ENCODE measurements around the gene PLPP7. TPM values are rescaled to one million over a fixed set of nuclear protein-coding genes. Genes with fewer than 3 reads are reported as not detected.

Gene PLPP7
- total RNA-seq, 2 experiments from 2014 or later = 0.11 to 0.16 TPM

DNA sequence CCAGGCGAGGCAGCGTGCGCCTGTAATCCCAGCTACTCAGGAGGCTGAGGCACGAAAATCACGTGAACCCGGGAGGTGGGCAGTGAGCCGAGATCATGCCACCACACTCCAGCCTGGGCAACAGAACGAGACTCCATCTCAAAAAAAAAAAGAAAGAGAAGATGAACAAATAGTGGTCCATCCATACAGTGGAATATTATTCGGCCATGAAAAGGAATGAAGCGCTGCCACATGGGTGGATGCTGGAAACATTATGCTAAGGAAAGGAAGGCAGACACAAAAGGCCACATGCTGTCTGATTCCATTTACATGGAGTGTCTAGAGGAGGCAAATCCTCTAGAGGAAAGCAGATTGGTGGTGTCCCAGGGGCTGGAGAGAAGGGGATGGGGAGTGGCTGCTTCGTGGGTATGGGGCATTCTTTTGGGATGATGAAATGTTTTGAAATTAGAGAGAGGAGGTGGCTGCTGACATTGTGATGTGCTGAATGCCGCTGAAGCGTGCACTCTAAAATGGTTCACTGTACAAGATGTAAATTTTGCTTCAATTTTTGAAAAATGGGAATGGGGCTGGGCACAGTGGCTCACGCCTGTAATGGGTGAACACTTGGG, 17.0 kb downstream of the PLPP7 start:
- Histone ChIP-seq H3K4me2 (ENCODE audit: low read length) (no peak overlapping the region), H3K27ac (ENCODE audit: low read depth, low read length, poor library complexity, severe bottlenecking) (no peak overlapping the region)
- intact Hi-C loops (cut with micrococcal nuclease; ENCODE audit: unreplicated experiment) = no loop called here

DNA sequence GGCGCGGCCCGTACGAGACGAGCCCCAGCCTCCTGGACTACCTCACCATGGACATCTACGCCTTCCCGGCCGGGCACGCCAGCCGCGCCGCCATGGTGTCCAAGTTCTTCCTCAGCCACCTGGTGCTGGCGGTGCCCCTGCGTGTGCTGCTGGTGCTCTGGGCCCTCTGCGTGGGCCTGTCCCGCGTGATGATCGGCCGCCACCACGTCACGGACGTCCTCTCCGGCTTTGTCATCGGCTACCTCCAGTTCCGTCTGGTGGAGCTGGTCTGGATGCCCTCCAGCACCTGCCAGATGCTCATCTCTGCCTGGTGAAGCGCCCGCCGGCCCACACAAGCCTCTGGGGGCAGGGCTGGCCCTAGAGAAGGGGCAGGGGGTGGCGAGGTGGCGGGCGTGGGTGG, 18.5 kb downstream of the PLPP7 start:
- Histone ChIP-seq H2AFZ (ENCODE audit: low read length) (no peak overlapping the region), H3K27ac (ENCODE audit: low read depth, low read length, poor library complexity, severe bottlenecking) (no peak overlapping the region), H3K36me3 (ENCODE audit: insufficient read depth, low read length) (no peaks in the 10 kb centered on the region), H3K4me1 (ENCODE audit: insufficient read depth, low read length, poor library complexity, severe bottlenecking) (no peaks in the 10 kb centered on the region), H3K79me2 (ENCODE audit: insufficient read depth, low read depth, low read length) (no peaks in the 10 kb centered on the region), H3K4me3 (ENCODE audit: low read depth, low read length, poor library complexity, severe bottlenecking) (no peak overlapping the region), H3K9me2 (ENCODE audit: insufficient read depth, low read length) (no peaks in the 10 kb centered on the region), H3K4me2 (ENCODE audit: low read length) (no peak overlapping the region), H3K9me3 (ENCODE audit: low read length) (no peaks in the 10 kb centered on the region), H4K20me1 (ENCODE audit: insufficient read depth, low read length) (no peaks in the 10 kb centered on the region)
- TF ChIP-seq, protein P1, sequence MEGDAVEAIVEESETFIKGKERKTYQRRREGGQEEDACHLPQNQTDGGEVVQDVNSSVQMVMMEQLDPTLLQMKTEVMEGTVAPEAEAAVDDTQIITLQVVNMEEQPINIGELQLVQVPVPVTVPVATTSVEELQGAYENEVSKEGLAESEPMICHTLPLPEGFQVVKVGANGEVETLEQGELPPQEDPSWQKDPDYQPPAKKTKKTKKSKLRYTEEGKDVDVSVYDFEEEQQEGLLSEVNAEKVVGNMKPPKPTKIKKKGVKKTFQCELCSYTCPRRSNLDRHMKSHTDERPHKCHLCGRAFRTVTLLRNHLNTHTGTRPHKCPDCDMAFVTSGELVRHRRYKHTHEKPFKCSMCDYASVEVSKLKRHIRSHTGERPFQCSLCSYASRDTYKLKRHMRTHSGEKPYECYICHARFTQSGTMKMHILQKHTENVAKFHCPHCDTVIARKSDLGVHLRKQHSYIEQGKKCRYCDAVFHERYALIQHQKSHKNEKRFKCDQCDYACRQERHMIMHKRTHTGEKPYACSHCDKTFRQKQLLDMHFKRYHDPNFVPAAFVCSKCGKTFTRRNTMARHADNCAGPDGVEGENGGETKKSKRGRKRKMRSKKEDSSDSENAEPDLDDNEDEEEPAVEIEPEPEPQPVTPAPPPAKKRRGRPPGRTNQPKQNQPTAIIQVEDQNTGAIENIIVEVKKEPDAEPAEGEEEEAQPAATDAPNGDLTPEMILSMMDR (conservative IDR thresholded peaks at IDR 0.05; ENCODE audit: low read length) = no peak
- TF ChIP-seq EZH2phosphoT487 (IDR thresholded peaks at IDR 0.05; ENCODE audit: borderline replicate concordance, low read depth, low read length) = no peak
- no peak for DNase-seq (ENCODE audit: low spot score)
- intact Hi-C loops (cut with micrococcal nuclease; ENCODE audit: unreplicated experiment) = no loop called here
- CTCF ChIA-PET (ENCODE audit: unreplicated experiment) = no interaction called here
- POLR2A ChIA-PET = no interaction called here
- BruUV-seq (replicated peaks) = no TSS peak

More for the DNA sequence above, 17.0 kb downstream of the PLPP7 start:
- ChIA-PET CTCF (ENCODE audit: unreplicated experiment) (no interaction called here), POLR2A (interaction anchor here (0.7 kb wide), 1 partner anchor 55 kb away, joined by 7 read pairs; no protein-coding TSS in a partner anchor)
- Histone ChIP-seq H4K20me1 (ENCODE audit: insufficient read depth, low read length) (no peaks in the 10 kb centered on the region), H3K4me3 (ENCODE audit: low read depth, low read length, poor library complexity, severe bottlenecking) (no peak overlapping the region), H3K9me3 (ENCODE audit: low read length) (no peaks in the 10 kb centered on the region), H3K9me2 (ENCODE audit: insufficient read depth, low read length) (no peaks in the 10 kb centered on the region), H3K4me1 (ENCODE audit: insufficient read depth, low read length, poor library complexity, severe bottlenecking) (no peaks in the 10 kb centered on the region), H3K36me3 (ENCODE audit: insufficient read depth, low read length) (no peaks in the 10 kb centered on the region), H3K79me2 (ENCODE audit: insufficient read depth, low read depth, low read length) (no peaks in the 10 kb centered on the region), H2AFZ (ENCODE audit: low read length) (no peak overlapping the region)
- no peak for DNase-seq (ENCODE audit: low spot score)
- TF ChIP-seq, protein P1 (conservative IDR thresholded peaks at IDR 0.05; ENCODE audit: low read length) = no peak
- no peak for TF ChIP-seq EZH2phosphoT487 (IDR thresholded peaks at IDR 0.05; ENCODE audit: borderline replicate concordance, low read depth, low read length)
- no TSS peak for BruUV-seq (replicated peaks)

DNA sequence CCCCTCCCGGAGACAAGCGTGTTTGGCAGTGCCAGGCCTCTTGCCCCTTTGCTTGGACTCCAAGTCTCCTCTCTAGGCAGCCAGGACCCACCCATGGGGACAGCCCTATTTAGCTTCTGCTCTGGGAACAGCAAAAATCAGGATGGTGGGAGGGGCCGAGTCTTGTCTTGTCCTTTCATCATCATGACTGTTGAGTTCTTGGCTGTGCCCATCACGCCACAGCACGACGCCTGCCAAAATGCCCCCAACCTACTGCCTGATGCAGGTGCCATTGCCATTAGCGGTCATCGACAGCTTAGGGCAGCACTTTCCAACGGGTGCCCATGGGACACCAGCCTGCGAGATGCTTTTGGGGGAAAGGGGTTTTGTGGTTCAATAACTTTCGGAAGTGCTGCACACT, 18.9 kb downstream of the PLPP7 start:
- Histone ChIP-seq H3K27ac (ENCODE audit: low read depth, low read length, poor library complexity, severe bottlenecking) (no peak overlapping the region), H4K20me1 (ENCODE audit: insufficient read depth, low read length) (no peaks in the 10 kb centered on the region), H3K4me2 (ENCODE audit: low read length) (no peak overlapping the region), H3K9me2 (ENCODE audit: insufficient read depth, low read length) (no peaks in the 10 kb centered on the region), H3K9me3 (ENCODE audit: low read length) (no peaks in the 10 kb centered on the region), H3K36me3 (ENCODE audit: insufficient read depth, low read length) (no peaks in the 10 kb centered on the region), H3K79me2 (ENCODE audit: insufficient read depth, low read depth, low read length) (no peaks in the 10 kb centered on the region), H3K4me1 (ENCODE audit: insufficient read depth, low read length, poor library complexity, severe bottlenecking) (no peaks in the 10 kb centered on the region), H3K4me3 (ENCODE audit: low read depth, low read length, poor library complexity, severe bottlenecking) (no peak overlapping the region), H2AFZ (ENCODE audit: low read length) (no peak overlapping the region)
- ChIA-PET CTCF (ENCODE audit: unreplicated experiment) (no interaction called here), POLR2A (no interaction called here)
- intact Hi-C loops (cut with micrococcal nuclease; ENCODE audit: unreplicated experiment) = no loop called here
- no TSS peak for BruUV-seq (replicated peaks)
- no peak for DNase-seq (ENCODE audit: low spot score)
- no peak for TF ChIP-seq EZH2phosphoT487 (IDR thresholded peaks at IDR 0.05; ENCODE audit: borderline replicate concordance, low read depth, low read length)
- TF ChIP-seq, protein P1 (conservative IDR thresholded peaks at IDR 0.05; ENCODE audit: low read length) = no peak
